G401 (cell line): ENCODE measurements around the gene GAK. TPM values are rescaled to one million over a fixed set of nuclear protein-coding genes. Genes with fewer than 3 reads are reported as not detected.
A peak's percentile ranks its signal among the peaks of the same experiment; 100 is the strongest.

Source experiments
- DNase-seq: peaks from one replicate; pipeline ENCODE4 v3.0.0-alpha.2; 2015; ENCODE audit warnings: low spot score
- in situ Hi-C: cut with HindIII; loops from 2 replicates; pipeline ENCODE4 v1.10.0; 2016; ENCODE audit warnings: low sequenced_read_pairs, mixed read lengths
- total RNA-seq: library from RNA; depleted of rRNA; stranded (reverse); fragments of >200 nt; shearing (Covaris generic); gene quantifications from 2 replicates; pipeline ENCODE4 v1.2.3, GENCODE V29; 2014

Gene GAK
- total RNA-seq, 1 experiment from 2014 or later, result 91.5 TPM

DNA sequence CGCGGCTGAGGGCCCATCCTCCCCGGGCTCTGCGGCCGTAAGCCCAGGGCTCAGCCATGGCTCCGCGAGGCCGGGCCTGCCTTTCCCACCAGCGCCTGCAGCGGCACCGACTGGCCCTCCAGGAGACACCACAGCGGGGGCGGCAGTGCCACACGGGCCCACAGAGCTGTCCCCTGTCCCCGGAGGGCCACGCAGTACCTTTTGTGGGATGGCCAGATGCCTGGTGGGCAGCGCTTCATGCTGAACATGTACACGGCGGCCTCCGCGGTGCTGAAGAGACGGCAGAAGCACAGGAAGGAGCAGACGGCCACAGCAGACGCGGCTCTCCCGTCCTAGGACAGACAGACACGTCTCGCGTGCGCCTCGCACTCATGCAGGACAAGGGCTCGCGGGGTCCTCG lies 50.4 kb downstream of the GAK start:
- DNase-seq, result no peak
- in situ Hi-C loops, result no loop called here

DNA sequence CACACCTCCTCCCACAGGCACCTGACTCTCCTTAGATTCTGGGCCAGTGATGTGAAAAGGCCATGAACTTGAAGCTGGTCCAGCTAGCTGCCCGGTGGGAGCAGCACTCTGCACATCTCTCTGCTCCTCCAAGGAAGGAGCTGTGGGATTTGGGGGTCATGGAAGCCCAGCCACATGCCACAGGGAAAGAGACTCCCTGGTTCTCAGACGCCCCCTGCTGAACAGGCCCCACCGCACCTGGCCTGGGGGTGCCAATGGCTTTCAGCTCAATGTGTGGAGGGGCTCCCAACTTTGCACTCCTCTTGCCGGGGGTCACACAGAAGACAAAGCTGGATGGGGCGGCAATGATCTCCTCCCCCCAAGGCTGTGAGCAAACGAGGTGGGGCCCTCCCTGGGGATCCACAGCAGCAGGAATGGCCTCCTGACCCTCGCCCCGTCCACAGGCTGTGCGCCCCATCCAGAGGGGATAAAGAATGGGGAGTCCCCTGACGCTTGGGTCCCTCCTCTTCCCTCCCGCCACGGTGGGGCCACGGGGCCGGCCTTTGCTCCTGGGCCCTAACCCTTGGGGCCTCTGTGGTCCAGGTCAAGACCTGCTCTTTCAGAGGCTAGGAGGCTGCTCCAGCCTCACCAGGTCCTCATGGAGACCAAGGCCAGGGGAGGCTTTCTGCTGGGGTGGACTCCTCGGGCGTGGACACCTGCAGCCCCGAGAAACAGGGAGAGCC lies 51.3 kb downstream of the GAK start:
- in situ Hi-C loops, result no loop called here
- DNase-seq, result no peak

GRCh38 chr4:879729-880077 lies 52.4 kb downstream of the GAK start:
- in situ Hi-C loops, result no loop called here
- no peak for DNase-seq

DNA sequence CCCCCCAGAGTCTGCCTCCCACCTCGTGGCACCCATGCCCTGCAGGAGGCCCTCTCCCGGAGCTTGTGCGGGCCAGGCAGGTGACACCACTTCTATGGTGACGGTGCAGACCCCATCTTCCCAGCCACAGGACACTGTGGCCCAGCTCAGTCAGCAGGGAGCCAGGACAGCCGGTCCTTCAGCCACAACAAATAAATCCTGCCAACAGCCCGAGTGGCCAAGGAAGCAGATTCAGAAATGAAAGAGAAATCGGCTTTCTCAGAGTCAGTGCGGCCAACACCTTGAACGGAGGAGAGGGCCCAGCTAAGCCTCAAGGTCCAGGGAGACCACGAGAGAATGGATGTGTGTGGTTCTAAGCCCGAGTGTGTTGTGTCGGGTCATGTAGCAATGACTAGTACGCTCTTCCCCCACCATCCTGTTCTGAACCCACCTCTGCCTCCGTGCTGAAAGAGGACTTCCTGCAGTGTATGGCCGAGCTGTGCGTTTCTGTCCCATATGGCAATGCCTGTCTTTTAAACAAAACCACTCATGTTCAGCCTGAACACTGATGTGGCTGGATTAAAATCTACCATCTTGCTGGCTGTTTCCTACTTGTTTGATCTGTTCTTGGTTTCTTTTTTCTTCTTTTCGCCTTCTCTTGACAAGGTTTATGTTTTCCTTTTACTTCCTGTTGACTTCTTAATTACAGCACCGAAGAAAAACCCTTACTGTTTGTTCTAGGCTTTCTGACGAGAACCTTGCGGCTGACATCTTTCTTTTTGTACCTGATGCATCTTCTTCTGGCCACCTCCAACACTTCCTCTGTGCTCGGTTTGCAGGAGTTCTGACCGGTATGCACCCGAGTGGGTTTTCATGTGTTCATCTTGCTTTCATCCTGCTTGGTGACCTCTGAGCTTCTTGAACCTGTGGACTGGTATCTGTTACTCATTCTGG lies 53.1 kb downstream of the GAK start:
- in situ Hi-C loops, result no loop called here
- DNase-seq, result peak; percentile 86

- no peak for DNase-seq
- in situ Hi-C loops, result no loop called here
Measured at GRCh38 chr4:877502-877901, 54.6 kb downstream of the GAK start.

DNA sequence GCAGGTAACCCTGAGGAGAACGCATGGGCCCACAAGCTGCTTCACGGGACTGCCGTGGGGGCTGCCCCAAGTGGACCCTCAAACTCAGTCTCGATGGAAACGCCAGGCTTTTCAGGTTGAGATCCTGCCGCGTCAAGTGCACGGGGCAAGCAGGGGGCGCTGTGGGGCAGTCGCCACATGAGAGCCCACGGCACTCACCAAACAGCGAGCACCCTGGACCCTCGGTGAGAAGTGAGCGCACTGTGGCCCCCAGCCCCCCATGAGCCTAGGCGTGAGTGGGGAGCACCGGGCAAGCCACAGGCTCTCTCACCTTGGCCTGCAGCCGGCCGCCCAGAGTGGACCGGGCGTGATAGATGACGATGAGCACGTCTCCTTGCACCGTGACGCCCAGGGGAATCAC lies 55.3 kb downstream of the GAK start:
- in situ Hi-C loops, result no loop called here
- DNase-seq, result no peak

DNA sequence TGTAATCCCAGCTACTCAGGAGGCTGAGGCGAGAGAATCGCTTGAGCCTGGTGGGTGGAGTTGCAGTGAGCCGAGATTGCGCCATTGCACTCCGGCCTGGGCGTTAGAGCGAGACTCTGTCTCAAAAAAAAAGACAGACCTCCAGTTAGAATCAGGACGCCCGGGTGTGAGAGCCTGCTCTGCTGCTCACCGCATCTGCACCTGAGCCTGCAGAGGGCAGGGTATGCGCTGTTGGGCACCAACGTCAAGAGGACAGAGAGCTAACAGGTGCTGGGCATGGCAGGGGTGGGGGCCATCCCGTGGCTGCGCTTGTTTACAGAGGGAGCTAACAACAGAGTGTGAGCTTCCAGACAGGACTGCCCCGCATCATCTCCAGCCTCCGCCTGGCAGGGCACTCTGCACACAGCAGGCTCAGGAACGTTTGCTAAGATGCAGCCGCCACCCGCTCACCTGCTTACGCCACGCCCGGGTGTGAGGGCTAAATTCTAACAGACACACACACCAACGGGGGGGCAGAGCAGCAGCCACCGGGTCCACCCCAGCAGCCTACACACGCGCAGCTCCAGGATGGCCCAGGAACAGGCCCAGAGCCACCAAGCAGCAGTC lies 56.2 kb downstream of the GAK start:
- in situ Hi-C loops, result no loop called here
- DNase-seq, result peak; percentile 21

DNA sequence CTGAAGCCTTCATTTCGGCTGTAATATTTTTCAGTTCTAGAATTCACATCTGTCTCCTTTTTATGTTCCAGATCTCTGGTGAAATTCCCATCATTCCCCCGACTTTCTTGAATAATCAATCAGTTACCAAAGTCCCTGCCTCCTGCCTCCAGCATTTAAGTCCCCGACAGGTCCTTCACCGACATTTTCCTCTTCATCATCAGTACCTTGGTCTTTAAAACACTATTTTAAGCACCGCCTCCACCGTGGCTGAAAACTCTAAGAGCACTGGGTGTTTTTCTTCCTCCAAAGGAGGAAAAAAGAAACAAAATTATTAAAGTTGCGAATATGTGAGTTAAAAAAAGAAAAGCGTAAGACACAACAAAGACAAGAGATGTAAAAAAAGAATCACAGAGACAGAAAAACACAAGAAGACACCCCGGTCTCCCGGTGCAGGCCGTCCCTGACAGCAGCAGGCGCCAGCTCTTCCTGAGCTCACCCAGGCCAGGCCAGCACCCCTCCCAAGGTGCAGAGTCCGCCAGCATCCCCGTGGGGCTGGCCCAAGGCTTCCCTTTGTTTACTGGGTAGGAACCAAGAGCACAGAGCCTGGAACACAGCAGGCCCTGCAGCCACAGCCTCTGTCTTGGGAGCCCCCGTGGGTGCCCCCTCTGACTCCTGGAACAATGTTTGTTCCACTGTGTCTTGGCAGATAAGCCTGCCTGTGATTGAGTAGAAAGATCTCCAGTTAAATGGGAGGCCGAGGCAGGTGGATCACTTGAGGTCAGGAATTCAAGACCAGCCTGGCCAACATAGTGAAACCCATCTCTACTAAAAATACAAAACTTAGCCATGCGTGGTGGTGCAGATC lies 56.9 kb downstream of the GAK start:
- peak; percentile 10 for DNase-seq
- in situ Hi-C loops, result no loop called here

- in situ Hi-C loops, result no loop called here
- peak; percentile 25 for DNase-seq
Measured at GRCh38 chr4:874056-874455, 58.1 kb downstream of the GAK start.

DNA sequence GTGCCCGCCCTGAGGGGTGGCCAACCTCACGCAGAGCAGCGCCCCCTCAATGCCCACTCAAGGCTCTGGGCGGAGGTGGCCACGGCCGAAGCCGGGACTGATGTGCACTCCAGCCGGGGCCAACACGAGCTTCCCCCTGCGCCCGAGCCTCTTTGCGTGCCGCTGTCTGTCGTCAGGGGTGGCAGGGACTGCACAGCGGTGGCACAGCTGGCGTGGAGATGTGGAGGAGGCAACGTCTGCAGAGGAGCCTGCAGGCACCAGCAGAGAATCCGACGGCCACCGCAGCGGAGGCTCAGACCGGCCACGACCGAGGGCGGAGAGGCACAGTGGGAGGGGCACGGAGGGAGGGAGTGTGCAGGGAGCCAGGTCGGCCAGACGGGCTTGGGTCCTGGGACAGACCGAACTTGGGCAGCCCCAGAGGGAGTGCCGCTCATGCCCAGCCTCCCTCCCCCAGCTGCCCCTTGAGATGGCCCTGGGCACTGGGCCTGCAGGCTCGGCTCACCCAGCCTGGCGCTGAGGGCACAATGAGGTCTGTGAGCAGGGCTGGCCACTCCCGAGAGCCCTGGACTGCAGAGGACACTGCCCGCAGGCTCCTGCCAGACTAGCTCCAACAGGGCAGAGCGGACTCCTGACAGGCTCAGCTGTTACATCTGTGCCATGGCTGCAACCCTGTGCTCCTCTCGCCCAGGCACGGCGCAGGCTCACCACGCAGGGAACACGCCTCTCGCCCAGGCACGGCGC lies 59.7 kb downstream of the GAK start:
- no peak for DNase-seq
- in situ Hi-C loops, result no loop called here

DNA sequence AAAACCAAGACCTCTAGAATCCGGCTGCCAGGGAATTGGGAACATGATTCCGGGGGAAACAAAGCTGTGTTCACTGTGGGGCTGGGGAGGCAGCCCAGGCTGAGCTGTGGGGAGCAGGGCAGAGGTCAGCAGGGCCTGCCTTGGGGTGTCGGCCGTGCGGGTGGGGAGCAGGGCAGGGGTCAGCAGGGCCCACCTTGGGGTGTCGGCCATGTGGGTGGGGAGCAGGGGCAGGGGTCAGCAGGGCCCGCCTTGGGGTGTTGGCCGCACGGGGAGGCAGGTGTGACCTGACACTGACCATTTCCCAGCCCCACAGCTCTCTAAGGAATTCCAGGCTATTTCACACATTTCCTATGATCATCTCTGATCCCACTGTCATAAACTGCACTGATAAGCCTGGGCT lies 60.6 kb downstream of the GAK start:
- no peak for DNase-seq

GRCh38 chr4:870951-871350 lies 61.2 kb downstream of the GAK start:
- no peak for DNase-seq
- in situ Hi-C loops, result no loop called here

More for the DNA sequence above, 60.6 kb downstream of the GAK start:
- in situ Hi-C loops, result no loop called here

GRCh38 chr4:869776-870175 lies 62.3 kb downstream of the GAK start:
- in situ Hi-C loops, result no loop called here
- DNase-seq, result no peak

GRCh38 chr4:868421-868820 lies 63.7 kb downstream of the GAK start:
- DNase-seq, result no peak
- in situ Hi-C loops, result no loop called here

GRCh38 chr4:867526-868250 lies 64.4 kb downstream of the GAK start:
- no peak for DNase-seq
- in situ Hi-C loops, result no loop called here

- in situ Hi-C loops, result no loop called here
- no peak for DNase-seq
Measured at GRCh38 chr4:866761-867390, 65.2 kb downstream of the GAK start.

DNA sequence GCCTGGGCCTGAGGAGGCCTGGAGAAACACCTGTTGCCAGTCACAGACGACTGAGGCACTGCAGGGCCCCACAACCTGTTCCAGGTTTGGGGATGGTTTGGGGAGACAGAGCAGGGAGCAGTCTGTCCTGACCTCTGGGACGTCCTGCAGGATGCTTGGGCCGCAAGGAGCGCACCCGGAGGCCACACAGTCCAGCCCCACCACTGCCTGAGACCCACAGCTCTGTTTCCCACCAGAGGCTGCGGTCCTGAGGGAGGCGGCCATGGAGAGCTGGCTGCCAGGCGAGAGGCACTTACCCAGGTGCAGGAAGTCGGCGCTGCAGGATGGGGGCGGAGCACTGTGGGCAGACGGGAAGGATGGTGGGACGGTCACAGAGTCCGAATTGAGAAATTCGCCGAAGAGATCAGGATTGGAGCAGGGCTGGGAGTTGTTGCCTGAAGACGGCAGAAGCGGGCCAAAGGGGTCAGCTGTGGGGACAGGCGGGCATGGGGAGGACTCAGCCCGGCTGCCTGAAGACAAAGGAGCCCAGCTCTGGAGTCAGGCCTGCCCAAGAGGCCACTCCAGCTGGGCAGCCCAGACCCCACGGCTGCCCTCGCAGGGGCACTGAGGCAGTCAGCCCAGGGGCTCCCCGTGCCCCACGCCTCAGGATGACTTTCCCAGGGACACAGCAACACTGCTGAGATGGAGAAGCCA lies 65.9 kb downstream of the GAK start:
- in situ Hi-C loops, result no loop called here

More for the DNA sequence above, 65.9 kb downstream of the GAK start:
- no peak for DNase-seq
